ENCODE data around the gene CHRNA4. TPM values are rescaled to one million over a fixed set of nuclear protein-coding genes. Genes with fewer than 3 reads are reported as not detected.

The CHRNA4 gene
- total RNA-seq, 4 donors from 2014 or later = not detected

- Histone ChIP-seq H3K27me3 (peaks cover 0 to 4% of the 10 kb centered on the region in 2 donors), H3K36me3 (no peaks in the 10 kb centered on the region), H3K27ac (no peak overlapping the region), H3K9me3 (no peaks in the 10 kb centered on the region), H3K4me1 (peaks cover 0 to 4% (median 0%) of the 10 kb centered on the region in 4 donors), H3K4me3 (no peak overlapping the region)
- no peak for DNase-seq
- TF ChIP-seq, protein P1, sequence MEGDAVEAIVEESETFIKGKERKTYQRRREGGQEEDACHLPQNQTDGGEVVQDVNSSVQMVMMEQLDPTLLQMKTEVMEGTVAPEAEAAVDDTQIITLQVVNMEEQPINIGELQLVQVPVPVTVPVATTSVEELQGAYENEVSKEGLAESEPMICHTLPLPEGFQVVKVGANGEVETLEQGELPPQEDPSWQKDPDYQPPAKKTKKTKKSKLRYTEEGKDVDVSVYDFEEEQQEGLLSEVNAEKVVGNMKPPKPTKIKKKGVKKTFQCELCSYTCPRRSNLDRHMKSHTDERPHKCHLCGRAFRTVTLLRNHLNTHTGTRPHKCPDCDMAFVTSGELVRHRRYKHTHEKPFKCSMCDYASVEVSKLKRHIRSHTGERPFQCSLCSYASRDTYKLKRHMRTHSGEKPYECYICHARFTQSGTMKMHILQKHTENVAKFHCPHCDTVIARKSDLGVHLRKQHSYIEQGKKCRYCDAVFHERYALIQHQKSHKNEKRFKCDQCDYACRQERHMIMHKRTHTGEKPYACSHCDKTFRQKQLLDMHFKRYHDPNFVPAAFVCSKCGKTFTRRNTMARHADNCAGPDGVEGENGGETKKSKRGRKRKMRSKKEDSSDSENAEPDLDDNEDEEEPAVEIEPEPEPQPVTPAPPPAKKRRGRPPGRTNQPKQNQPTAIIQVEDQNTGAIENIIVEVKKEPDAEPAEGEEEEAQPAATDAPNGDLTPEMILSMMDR (IDR thresholded peaks at IDR 0.05) = no peak
- TF ChIP-seq POLR2A (IDR thresholded peaks at IDR 0.05) = no peak
Measured at GRCh38 chr20:63295846-63296245, 65.3 kb downstream of the CHRNA4 start.

DNA sequence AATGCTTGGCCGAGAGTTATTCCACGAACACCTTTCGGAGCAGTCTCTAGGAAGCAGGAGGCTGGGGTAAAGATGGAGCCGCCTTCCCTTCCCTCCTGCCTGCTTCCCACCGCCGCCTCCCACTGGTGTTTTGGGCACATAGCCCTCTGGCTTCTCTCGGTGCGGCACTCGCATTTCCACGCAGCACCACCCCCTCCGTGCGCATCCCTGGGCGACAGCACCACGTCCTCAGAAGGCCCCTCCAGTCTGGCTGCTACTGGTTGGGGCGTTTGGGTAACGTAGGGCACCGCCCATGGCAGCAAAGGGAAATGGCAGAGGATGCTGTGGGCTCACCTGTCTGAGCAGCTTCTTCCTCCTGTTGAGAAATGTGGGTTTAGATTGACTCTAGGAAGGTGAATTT, 65.7 kb downstream of the CHRNA4 start:
- H3K27ac ChIP-seq = no peak overlapping the region
- no peaks in the 10 kb centered on the region for H3K9me3 ChIP-seq
- no peaks in the 10 kb centered on the region for H3K36me3 ChIP-seq
- peaks cover 0 to 4% of the 10 kb centered on the region in 2 donors for H3K27me3 ChIP-seq
- peaks cover 0 to 4% (median 0%) of the 10 kb centered on the region in 4 donors for H3K4me1 ChIP-seq
- H3K4me3 ChIP-seq = no peak overlapping the region
- no peak for DNase-seq
- TF ChIP-seq, protein P1 (IDR thresholded peaks at IDR 0.05) = no peak
- TF ChIP-seq POLR2A (IDR thresholded peaks at IDR 0.05) = no peak

DNA sequence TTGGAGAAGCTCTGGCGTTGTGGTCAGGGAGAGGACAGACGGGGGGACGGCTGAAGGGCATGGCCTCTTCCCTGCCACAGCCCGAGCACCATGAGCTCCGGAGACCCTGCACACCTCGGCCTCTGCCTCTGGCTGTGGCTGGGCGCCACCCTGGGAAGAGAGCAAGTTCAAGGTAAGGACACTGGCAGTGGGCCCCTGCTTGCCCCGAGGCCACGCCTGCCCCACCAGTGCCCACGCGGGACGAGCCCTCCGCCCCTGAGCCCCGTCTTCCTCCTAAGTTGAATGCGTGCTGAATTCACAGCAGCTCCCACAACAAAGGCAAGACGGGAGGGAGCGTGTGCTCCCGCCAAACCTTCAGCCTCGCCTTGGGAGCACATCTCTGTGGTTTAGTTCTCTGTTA, 66.1 kb downstream of the CHRNA4 start:
- TF ChIP-seq POLR2A (IDR thresholded peaks at IDR 0.05) = no peak
- TF ChIP-seq, protein P1 (IDR thresholded peaks at IDR 0.05) = no peak
- Histone ChIP-seq H3K4me3 (no peak overlapping the region), H3K27me3 (peaks cover 0 to 4% of the 10 kb centered on the region in 2 donors), H3K36me3 (no peaks in the 10 kb centered on the region), H3K27ac (no peak overlapping the region), H3K4me1 (peaks cover 0 to 4% (median 0%) of the 10 kb centered on the region in 4 donors), H3K9me3 (no peaks in the 10 kb centered on the region)
- no peak for DNase-seq

GRCh38 chr20:63294536-63294900, 66.6 kb downstream of the CHRNA4 start:
- H3K36me3 ChIP-seq = no peaks in the 10 kb centered on the region
- no peaks in the 10 kb centered on the region for H3K9me3 ChIP-seq
- H3K4me1 ChIP-seq = peaks cover 0 to 4% (median 0%) of the 10 kb centered on the region in 4 donors
- TF ChIP-seq, protein P1 (IDR thresholded peaks at IDR 0.05) = no peak
- no peak for TF ChIP-seq POLR2A (IDR thresholded peaks at IDR 0.05)
- H3K4me3 ChIP-seq = no peak overlapping the region
- peaks cover 0 to 4% of the 10 kb centered on the region in 2 donors for H3K27me3 ChIP-seq
- DNase-seq = no peak
- no peak overlapping the region for H3K27ac ChIP-seq

DNA sequence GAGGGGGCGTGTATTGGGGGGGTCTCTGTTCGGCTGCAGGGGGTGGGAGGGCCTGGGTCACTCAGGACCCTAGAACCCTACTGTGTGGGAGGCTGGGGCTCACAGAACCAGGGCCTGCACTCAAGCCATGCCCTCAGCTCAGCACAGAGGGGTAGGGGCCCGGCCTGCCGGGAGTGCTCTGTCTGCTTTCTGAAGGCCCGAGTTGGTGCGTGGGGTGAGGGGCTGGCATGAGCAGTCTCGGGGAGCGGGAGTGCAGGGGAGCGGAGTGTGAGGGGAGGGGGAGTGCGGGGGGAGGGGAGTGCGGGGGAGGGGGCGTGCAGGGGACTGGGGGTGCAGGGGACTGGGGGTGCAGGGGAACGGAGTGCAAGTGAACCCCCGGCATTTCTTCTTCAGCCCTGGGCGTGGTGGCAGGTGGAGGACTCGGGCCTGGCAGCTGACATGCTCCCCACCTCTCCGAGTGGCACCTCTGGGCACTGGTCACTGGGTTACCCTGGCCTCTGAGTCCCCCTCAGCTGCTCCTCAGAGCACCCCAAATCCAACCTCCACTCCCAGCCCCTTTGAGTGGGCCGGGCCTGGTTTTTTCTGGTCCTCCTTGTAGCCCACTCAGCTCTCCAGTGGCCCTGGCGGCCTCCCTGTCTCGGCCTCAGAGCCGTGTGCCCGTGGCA, 67.1 kb downstream of the CHRNA4 start:
- H3K4me3 ChIP-seq = no peak overlapping the region
- H3K9me3 ChIP-seq = no peaks in the 10 kb centered on the region
- DNase-seq = no peak
- TF ChIP-seq, protein P1 (IDR thresholded peaks at IDR 0.05) = no peak
- TF ChIP-seq POLR2A (IDR thresholded peaks at IDR 0.05) = no peak
- no peak overlapping the region for H3K27ac ChIP-seq
- peaks cover 0 to 4% (median 0%) of the 10 kb centered on the region in 4 donors for H3K4me1 ChIP-seq
- peaks cover 0 to 4% of the 10 kb centered on the region in 2 donors for H3K27me3 ChIP-seq
- no peaks in the 10 kb centered on the region for H3K36me3 ChIP-seq
